Amniotic stem cell (primary cell): ENCODE results near the gene MYO1E.

Experiments used
- DNase-seq: peaks from one replicate; lab custom pipeline; 2025; lab: John Stamatoyannopoulos, UW

The MYO1E gene

GRCh38 chr15:59190291-59190690 lies 182.4 kb downstream of the MYO1E start:
- no peak for DNase-seq

DNA sequence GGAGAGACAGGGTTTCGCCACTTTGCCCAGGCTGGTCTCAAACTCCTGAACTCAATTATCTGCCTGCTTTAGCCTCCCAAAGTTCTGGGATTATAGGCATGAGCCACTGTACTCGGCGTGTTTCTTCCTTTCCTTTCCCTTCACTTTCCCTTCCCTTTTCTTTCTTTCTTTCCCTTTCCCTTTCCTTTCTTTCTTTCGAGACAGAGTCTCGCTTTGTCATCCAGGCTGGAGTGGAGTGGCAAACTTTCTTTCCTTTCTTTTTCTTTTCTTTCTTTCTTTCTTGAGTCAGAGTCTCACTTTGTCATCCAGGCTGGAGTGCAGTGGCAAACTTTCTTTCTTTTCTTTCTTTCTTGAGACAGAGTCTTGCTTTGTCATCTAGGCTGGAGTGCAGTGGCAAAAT lies 183.4 kb downstream of the MYO1E start:
- DNase-seq, result no peak

- DNase-seq, result no peak
Measured at GRCh38 chr15:59186501-59186900, 186.2 kb downstream of the MYO1E start.

GRCh38 chr15:59185725-59186124 lies 186.9 kb downstream of the MYO1E start:
- DNase-seq, result no peak

GRCh38 chr15:59180945-59181600 lies 191.6 kb downstream of the MYO1E start:
- DNase-seq, result no peak

DNA sequence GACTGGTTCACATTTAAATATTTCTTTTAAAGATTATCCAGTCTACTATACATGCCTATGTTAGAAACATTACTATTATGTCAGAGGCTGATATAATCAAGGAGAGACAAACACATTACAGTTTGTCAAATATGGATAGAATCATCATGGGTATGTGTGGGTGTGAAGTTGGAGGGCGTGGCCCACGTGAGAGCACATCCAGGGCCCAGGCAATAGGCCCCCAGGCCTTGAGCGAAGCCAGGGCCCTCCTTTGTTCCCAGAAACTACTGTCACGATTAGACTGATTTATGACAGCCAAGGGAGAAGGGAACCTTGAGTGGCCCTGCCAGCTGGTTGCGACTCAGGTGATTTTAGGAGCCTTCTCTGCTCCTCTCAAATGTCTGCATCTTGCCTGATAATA lies 193.0 kb downstream of the MYO1E start:
- no peak for DNase-seq

- no peak for DNase-seq
Measured at GRCh38 chr15:59178151-59178695, 194.4 kb downstream of the MYO1E start.

DNA sequence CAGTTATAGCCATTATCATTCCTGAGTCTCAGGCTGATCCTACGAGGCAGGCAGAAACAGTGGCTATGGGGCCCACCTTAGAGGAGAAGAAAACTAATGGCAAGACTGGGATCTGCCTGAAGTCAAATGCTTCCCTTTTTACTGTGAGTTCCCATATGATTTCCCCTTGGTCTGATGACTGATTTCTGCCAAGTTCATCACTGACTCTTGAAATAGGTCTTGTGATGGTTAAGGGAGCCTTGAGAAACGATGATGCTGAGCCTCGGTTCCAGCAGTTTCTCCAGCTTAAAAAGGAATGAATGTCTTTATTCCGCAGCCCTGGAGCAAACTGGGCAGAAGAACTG lies 195.4 kb downstream of the MYO1E start:
- DNase-seq, result no peak

DNA sequence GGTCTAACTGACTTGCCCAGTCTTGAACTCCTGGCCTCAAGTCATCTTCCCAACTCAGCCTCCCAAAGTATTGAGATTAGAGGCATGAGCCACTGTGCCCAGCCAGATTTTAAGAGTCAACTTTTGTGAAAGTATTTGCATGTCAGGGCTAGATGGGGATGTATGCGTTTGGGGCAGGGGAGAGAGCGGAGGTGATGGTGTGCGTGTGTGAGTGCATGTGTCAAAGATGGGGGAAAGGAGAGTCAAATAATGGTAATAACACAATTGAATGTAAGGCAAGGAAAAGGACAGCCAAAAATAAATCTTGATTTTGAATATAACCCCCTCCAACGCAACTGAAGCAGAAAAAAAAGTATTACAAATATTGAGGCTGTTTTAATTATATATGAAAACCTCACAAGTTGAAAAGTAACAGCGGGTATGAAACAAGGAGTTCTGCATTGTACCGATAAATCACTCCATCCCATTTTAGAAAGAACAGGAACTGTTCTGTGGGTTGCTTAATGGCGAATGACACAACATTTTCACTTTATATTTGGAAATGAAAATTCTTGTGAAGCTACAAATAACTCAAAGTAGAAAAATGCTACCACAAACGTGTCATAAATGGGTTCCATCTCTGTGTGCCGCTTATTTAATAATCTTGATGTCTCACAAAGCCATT lies 195.9 kb downstream of the MYO1E start:
- DNase-seq, result no peak

DNA sequence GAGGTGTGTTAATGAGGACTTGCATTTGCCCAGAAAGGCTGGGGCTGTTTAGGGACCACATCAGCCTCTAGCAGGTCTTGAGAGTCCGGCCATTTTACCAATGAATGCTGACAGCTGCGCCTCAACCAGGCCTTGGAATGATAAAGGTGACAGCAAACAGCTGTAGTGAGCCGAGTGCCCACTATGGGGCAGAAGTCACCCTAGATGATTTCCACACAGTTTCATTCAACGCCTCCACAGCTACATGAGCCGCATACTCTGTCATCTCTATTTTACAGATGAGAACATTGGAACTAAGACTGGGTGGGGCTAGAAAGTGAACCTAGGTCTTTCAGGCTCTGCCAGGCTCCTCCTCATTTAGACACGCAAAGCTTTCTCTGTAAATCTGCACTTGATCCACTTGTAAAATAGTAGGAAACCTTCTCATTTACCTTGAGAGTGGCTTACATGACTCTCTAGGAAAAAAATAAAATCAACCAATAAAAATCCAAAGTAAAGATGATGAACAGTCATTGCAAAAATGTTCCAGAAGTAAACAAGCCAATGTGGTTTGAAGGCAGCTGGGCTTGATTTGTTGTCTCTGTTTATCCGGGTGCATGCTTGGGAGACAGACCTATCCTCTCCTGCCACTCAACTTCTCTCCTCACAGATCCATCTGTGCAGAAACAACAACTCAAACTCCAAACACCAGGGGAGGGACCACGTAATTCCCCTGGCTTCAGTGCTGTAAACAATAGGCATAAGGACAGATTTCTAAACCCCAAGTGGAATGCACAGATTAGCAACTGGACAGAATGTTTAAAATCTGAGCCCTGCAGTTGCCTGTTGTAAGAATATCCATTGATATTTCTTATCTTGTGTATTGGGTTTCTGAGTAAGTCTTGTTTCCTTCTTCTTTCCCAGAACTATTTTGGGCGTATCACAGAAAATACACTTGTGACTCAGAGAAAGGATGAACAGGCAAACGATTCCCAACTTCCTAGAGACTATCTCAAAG lies 197.5 kb downstream of the MYO1E start:
- peak; percentile 57 for DNase-seq

DNA sequence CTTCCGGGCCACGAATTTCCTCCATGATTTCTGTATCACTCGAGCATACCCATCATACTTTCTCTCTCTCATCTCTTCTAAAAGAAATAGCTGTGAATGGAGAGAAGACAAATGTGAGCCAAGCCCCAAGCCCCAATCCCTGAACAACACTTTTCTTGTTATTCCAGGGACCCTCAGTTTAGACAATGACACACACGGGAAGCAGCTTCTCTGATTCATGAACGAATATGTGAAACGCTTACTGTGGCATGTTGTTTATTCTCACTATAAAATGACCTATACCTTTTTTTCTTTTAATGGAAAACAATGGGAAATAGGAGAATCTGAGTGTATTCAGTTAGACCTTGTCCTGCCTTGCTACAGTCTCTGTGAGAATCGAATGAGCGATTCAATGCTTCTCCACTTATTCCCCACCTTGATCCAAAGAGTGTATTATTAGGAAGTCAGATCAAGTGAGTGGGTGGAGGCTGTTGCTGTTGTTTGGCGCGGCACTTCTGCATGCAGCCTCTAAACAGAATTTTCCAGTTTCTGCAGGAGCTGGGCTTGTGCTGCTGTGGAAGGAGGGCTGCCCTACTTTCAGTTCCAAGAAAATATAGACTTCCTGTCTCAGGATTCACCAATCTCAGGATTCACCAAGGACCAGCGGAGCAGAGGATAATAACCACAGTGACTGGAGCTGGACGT lies 198.4 kb downstream of the MYO1E start:
- DNase-seq, result no peak

DNA sequence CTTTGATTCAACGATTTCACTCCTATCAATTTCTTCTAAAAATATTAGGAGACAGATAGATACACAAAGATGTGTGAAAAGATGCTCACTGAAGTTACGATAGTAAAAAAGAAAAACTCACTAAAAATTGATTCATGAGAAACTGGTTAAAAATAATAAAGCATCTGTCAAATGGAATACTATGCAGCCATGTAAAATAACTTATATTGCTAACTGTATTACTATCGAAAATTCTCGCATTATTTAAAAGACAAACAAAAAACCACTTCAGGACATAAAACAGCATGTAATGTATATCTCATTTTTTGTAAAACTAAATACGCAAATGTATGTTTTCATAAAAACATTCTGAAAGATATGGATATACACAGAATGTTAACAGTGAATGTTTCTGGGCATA lies 199.5 kb downstream of the MYO1E start:
- DNase-seq, result no peak

GRCh38 chr15:59172289-59172901 lies 200.3 kb downstream of the MYO1E start:
- no peak for DNase-seq

GRCh38 chr15:59171067-59171397 lies 201.6 kb downstream of the MYO1E start:
- DNase-seq, result no peak

DNA sequence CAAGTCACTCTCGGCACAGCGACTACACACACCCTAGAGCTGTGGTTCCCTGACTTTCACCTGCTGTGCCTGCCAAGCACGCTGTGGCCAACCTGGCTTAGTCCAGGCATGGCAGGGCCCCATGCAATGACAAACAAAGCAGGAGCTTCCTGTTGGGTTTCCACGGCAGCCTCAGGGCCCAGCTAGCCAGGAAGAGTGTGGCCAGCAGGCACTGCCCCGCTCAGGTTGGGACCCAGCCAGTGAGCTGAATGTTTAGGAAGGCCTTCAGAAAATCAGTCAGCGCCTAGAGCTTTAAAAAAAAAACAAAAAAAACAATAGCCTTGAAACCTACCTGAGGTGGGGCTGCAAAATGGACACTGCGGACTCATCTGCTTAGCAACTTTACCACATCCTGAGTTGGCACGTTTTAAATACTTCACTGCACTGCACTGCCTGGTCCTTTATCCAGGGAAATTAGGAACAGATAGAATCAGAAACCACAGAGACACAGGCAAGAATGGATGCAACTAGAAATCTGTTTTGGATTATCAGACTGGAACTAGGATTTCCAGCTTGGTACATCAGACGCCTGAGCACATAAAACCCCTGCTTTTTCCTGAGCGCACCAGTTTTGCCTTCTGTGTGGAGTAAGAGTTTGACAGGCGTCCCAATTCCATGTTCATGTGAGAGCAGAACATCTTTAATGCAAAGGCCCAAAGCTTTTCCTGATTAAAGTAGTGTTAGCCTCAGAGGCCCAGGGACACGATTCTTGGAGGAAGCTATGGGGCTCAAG lies 202.2 kb downstream of the MYO1E start:
- no peak for DNase-seq

DNA sequence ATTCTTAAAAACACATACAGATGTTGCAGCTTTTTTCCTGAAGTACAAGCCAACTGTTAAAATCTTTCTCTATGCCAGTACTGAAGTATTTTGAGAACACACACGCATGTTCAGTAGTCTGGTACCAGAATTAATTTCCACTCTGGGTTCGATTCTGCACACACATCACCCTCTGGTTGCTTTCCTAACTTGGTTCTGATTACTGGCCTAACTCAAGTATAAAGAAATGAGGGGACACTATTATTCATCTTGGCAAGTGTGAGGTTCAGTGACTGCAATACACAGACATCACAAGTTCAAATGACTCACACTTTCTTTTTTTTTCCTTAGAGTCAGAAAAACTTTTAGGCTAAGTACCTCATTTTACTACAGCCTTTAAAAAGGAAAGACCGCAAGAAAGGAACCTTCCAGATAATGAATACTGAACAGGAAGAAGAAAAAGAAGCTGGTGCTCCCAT lies 203.4 kb downstream of the MYO1E start:
- DNase-seq, result peak; percentile 53

GRCh38 chr15:59168536-59168935 lies 204.1 kb downstream of the MYO1E start:
- no peak for DNase-seq

GRCh38 chr15:59166601-59167265 lies 205.9 kb downstream of the MYO1E start:
- DNase-seq, result no peak

- DNase-seq, result no peak
Measured at GRCh38 chr15:59166166-59166565, 206.5 kb downstream of the MYO1E start.

DNA sequence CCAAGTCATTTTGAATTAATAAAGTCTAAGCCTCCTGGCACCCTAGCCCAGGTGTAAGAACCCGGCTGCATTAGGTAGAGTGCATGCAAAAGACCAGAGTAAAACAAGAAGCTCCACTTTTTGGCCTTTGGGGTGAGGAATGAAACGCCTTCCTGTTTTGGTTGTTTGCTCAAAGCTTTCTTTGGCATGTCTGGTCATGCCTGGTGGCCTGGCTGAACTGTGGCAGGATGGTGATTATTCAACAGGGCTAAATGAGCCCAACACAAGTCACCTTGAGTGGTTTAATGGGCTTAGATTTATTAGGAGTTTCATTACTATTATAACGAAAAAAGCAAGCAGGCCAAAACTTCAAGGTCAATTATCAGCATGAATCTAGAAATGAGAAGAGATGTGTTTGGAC lies 206.9 kb downstream of the MYO1E start:
- no peak for DNase-seq
